ENCODE measurements around the gene RAPGEF2.
A peak's percentile ranks its signal among the peaks of the same experiment; 100 is the strongest.
"Not testable (repeated sequence)": the region's sequence is repeated elsewhere in the genome, so short reads cannot be mapped to it uniquely, and the experiment has no call there.

Gene RAPGEF2

DNA sequence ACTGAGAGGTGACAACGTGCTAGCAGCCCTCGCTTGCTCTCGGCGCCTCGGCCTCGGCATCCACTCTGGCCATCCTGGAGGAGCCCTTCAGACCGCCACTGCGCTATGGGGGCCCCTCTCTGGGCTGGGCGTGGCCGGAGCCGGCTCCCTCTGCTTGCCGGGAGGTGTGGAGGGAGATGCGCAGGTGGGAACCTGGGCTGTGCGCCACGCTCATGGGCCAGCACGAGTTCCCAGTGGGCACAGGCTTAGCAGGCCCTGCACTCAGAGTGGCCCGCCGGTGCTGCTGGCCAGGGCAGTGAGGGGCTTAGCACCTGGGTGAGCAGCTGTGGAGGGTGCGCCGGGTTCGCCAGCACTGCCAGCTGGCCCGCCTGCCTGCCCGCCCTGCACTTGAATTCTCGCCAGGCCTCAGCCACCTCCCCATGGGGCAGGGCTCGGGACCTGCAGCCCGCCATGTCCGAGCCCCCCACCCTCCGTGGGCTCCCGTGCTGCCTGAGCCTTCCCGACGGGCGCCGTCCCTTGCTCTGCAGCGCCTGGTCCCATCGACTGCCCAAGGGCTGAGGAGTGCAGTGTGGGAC, 148.0 kb downstream of the RAPGEF2 start:
- TF ChIP-seq, protein P1, sequence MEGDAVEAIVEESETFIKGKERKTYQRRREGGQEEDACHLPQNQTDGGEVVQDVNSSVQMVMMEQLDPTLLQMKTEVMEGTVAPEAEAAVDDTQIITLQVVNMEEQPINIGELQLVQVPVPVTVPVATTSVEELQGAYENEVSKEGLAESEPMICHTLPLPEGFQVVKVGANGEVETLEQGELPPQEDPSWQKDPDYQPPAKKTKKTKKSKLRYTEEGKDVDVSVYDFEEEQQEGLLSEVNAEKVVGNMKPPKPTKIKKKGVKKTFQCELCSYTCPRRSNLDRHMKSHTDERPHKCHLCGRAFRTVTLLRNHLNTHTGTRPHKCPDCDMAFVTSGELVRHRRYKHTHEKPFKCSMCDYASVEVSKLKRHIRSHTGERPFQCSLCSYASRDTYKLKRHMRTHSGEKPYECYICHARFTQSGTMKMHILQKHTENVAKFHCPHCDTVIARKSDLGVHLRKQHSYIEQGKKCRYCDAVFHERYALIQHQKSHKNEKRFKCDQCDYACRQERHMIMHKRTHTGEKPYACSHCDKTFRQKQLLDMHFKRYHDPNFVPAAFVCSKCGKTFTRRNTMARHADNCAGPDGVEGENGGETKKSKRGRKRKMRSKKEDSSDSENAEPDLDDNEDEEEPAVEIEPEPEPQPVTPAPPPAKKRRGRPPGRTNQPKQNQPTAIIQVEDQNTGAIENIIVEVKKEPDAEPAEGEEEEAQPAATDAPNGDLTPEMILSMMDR (conservative IDR thresholded peaks at IDR 0.05; ENCODE audit: low read depth, low read length), result no peak
- no peak for DNase-seq (ENCODE audit: low read depth)
- H3K4me3 ChIP-seq (ENCODE audit: low read length), result no peak overlapping the region

DNA sequence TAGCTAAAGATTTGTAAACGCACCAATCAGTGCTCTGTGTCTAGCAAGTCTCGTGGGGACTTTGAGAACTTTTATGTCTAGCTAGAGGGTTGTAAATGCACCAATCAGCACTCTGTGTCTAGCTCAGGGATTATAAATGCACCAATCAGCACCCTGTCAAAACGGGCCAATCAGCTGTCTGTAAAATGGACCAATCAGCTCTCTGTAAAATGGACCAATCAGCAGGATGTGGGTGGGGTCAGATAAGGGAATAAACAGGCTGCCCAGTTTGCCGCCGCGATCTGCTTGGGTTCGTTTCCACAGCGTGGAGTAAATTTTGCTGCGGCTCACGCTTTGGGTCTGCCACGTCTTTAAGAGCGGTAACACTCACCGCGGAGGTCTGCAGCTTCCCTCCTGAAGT, 148.7 kb downstream of the RAPGEF2 start:
- DNase-seq (ENCODE audit: low read depth), result not testable (repeated sequence)

DNA sequence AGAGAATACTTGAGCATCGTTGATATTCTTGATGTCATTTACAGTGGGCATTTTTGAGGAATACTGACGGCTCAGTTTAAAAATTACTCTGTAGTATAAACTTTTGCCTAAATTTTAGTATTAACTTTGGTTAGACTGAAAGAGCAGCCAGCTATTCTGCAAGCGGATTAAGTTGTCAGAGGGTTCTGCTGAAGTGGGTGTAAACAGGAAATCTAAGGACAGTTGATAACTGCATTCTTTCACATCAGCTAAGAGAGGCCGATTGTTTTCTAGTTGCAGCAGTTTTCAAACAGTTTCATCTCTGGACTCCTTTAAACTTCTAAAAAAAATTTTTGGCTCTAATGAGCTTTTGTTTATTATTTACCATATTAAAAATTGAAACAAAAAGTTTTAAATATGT, 149.6 kb downstream of the RAPGEF2 start:
- H3K4me3 ChIP-seq (ENCODE audit: low read length), result no peak overlapping the region
- TF ChIP-seq, protein P1 (conservative IDR thresholded peaks at IDR 0.05; ENCODE audit: low read depth, low read length), result no peak
- DNase-seq (ENCODE audit: low read depth), result no peak

More for the DNA sequence above, 148.7 kb downstream of the RAPGEF2 start:
- H3K4me3 ChIP-seq (ENCODE audit: low read length), result not testable (repeated sequence)

DNA sequence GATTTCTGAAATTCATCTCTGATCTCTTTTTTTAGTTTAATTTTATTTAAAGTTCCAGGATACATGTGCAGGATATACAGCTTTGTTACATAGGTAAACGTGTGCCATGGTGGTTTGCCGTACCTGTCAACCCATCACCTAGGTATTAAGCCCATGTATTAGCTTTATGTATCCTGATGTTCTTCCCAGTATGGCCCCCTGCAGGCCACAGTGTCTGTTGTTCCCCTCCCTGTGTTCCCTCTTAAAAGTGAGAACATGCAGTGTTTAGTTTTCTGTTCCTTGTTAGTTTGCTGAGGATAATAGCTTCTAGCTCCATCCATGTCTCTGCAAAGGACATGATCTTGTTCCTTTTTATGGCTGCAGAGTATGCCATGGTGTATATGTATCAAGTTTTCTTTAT, 153.2 kb downstream of the RAPGEF2 start:
- TF ChIP-seq, protein P1 (conservative IDR thresholded peaks at IDR 0.05; ENCODE audit: low read depth, low read length), result peak; percentile 15
- no peak for DNase-seq (ENCODE audit: low read depth)

DNA sequence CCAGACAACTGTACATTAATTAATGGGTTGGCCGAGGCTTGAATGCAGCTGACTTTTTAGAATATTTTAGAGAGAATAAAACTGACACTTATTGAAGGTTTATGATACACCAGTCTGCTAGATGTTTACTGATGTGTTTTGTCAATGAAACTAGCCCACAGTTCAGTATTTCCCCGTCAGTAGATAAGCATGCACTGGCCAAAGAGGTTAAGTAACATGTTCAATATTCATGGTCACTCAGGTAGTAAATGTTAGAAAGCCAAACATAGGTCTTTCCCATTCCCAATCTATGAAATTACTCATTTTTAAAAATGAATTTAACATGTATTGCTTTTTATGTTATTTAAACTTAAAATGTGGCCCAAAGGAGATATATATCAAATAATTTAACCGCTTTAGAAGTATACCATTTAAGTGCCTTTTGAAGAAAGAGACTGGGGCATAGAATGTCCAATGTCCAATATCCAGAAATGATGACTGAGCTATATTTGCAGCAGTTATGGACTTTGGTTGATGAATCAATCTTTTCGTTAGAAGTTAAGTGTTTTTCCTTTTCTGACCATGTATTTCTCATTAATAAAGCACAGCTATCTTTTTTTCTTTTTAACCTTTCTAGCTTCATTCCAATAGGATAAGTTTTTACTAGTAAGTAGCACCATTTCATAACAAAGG, 156.1 kb downstream of the RAPGEF2 start:
- H3K4me3 ChIP-seq (ENCODE audit: low read length), result no peak overlapping the region
- TF ChIP-seq, protein P1 (conservative IDR thresholded peaks at IDR 0.05; ENCODE audit: low read depth, low read length), result no peak
- DNase-seq (ENCODE audit: low read depth), result no peak

More for the DNA sequence above, 153.2 kb downstream of the RAPGEF2 start:
- H3K4me3 ChIP-seq (ENCODE audit: low read length), result no peak overlapping the region

- H3K4me3 ChIP-seq (ENCODE audit: low read length), result no peak overlapping the region
- DNase-seq (ENCODE audit: low read depth), result no peak
- TF ChIP-seq, protein P1 (conservative IDR thresholded peaks at IDR 0.05; ENCODE audit: low read depth, low read length), result no peak
Observed at GRCh38 chr4:159264057-159264456, 161.2 kb downstream of the RAPGEF2 start.

GRCh38 chr4:159266981-159267868, 164.3 kb downstream of the RAPGEF2 start:
- DNase-seq (ENCODE audit: low read depth), result peak; percentile 62
- TF ChIP-seq, protein P1 (conservative IDR thresholded peaks at IDR 0.05; ENCODE audit: low read depth, low read length), result no peak
- peak overlapping the region; percentile 46 for H3K4me3 ChIP-seq (ENCODE audit: low read length)

Data from retinal pigment epithelial cell (primary cell).